H1 (cell line): ENCODE measurements around the gene THRB. TPM values are rescaled to one million over a fixed set of nuclear protein-coding genes. Genes with fewer than 3 reads are reported as not detected.

ENCODE experiments used
- CTCF ChIA-PET: fragments of 300-600 bp; sonication (Branson Sonifier 250); formaldehyde crosslinking; loops from one replicate; lab custom pipeline; 2021; ENCODE audit not compliant: partially characterized antibody; lab: Charles Lee
- POLR2A ChIA-PET: fragments of 300-600 bp; sonication (Branson Sonifier 250); formaldehyde crosslinking; loops from one replicate; lab custom pipeline; 2021; ENCODE audit warnings: inconsistent platforms; ENCODE audit not compliant: partially characterized antibody; lab: Charles Lee
- DNase-seq, 2 experiments: peaks; one replicate each; pipeline versions ENCODE4 v3.0.0 to v3.0.0-alpha.2; 2010 to 2022; ENCODE audit warnings: low spot score in 2 of 2, low read depth in 1 of 2, mixed read lengths in 1 of 2
- FAIRE-seq: peaks from 2 replicates; lab custom pipeline; 2011; peaks lifted over from hg19 to GRCh38; lab: Jason Lieb, UNC
- H2AFZ ChIP-seq: 2 replicates; pipeline ENCODE4 v1.8.1; 2012; ENCODE audit warnings: low read length, inconsistent platforms
- H2AK5ac ChIP-seq: 2 replicates; pipeline ENCODE4 v1.6.1; 2013; ENCODE audit warnings: low read depth, low read length
- H2BK120ac ChIP-seq: replicated peaks from 2 replicates; pipeline ENCODE3; 2013; ENCODE audit warnings: low read depth, low read length, inconsistent platforms
- H2BK12ac ChIP-seq: 2 replicates; pipeline ENCODE4 v1.6.1; 2013; ENCODE audit warnings: low read depth, low read length
- H2BK15ac ChIP-seq: 2 replicates; pipeline ENCODE4 v1.6.1; 2013; ENCODE audit warnings: low read length
- H2BK20ac ChIP-seq: 2 replicates; pipeline ENCODE4 v1.6.1; 2013; ENCODE audit warnings: low read length
- H2BK5ac ChIP-seq: 2 replicates; pipeline ENCODE4 v1.6.1; 2013; ENCODE audit warnings: low read depth, low read length
- H3K14ac ChIP-seq: 2 replicates; pipeline ENCODE4 v1.6.1; 2013; ENCODE audit warnings: inconsistent platforms; ENCODE audit not compliant: insufficient read length
- H3K18ac ChIP-seq: 2 replicates; pipeline ENCODE4 v1.6.1; 2013; ENCODE audit warnings: low read length; ENCODE audit errors: extremely low read depth
- H3K23ac ChIP-seq: 2 replicates; pipeline ENCODE4 v1.6.1; 2013; ENCODE audit warnings: inconsistent platforms; ENCODE audit not compliant: insufficient read length
- H3K23me2 ChIP-seq: 2 replicates; pipeline ENCODE4 v1.6.1; 2013; ENCODE audit warnings: low read depth, low read length
- H3K27ac ChIP-seq: 2 replicates; pipeline ENCODE4 v1.6.1; 2011; ENCODE audit warnings: low read depth, low read length, inconsistent platforms
- H3K27me3 ChIP-seq, 4 experiments: replicated peaks in 1 of 4; 1 replicate in 1 of 4; 2 replicates in 3 of 4; pipeline versions ENCODE4 v1.6.1 to v1.8.1; 2011 to 2013; ENCODE audit warnings: low read length in 3 of 4, mild to moderate bottlenecking in 3 of 4, inconsistent platforms in 2 of 4, mixed read lengths in 2 of 4, moderate library complexity in 1 of 4; ENCODE audit not compliant: control insufficient read depth in 3 of 4, insufficient read depth in 3 of 4; ENCODE audit errors: extremely low read depth in 1 of 4
- H3K36me3 ChIP-seq, 4 experiments: 2 replicates each; pipeline versions ENCODE4 v1.6.1 to v1.8.1; 2011 to 2013; ENCODE audit warnings: mild to moderate bottlenecking in 4 of 4, low read length in 3 of 4, moderate library complexity in 2 of 4, control low read depth in 1 of 4, inconsistent platforms in 1 of 4; ENCODE audit not compliant: insufficient read depth in 4 of 4, control insufficient read depth in 2 of 4
- H3K4ac ChIP-seq: replicated peaks from 2 replicates; pipeline ENCODE3; 2013; ENCODE audit warnings: low read length, low read depth, mixed read lengths, inconsistent platforms; ENCODE audit not compliant: insufficient read length
- H3K4me1 ChIP-seq, 4 experiments: replicated peaks in 1 of 4; 1 replicate in 1 of 4; 2 replicates in 3 of 4; pipeline versions ENCODE4 v1.6.1 to v1.8.1; 2011 to 2013; ENCODE audit warnings: low read length in 3 of 4, inconsistent platforms in 2 of 4, mixed read lengths in 1 of 4; ENCODE audit not compliant: insufficient read depth in 4 of 4, control insufficient read depth in 3 of 4
- H3K4me2 ChIP-seq, 2 experiments: 2 replicates each; pipeline versions ENCODE4 v1.6.1 to v1.8.1; 2011 to 2013; ENCODE audit warnings: low read depth in 2 of 2, low read length in 2 of 2, control low read depth in 1 of 2, inconsistent platforms in 1 of 2, mild to moderate bottlenecking in 1 of 2; ENCODE audit not compliant: insufficient read depth in 1 of 2
- H3K4me3 ChIP-seq, 4 experiments: fragments of 200-600, 300-600 bp in 1 of 4; sonication (generic), shearing (Covaris generic), sonication (Bioruptor Twin) in 1 of 4; 2 replicates each; pipeline versions ENCODE4 v1.5.1 to v1.8.1; 2011 to 2016; ENCODE audit warnings: low read length in 4 of 4, low read depth in 3 of 4, control low read depth in 2 of 4, inconsistent platforms in 2 of 4, mild to moderate bottlenecking in 2 of 4, mixed read lengths in 1 of 4, moderate library complexity in 1 of 4; ENCODE audit not compliant: insufficient read depth in 2 of 4; ENCODE audit errors: extremely low read depth in 1 of 4
- H3K56ac ChIP-seq: replicated peaks from 2 replicates; pipeline ENCODE3; 2013; ENCODE audit warnings: low read depth, mild to moderate bottlenecking, mixed read lengths, low read length, inconsistent platforms; ENCODE audit not compliant: insufficient read length
- H3K79me1 ChIP-seq: 2 replicates; pipeline ENCODE4 v1.6.1; 2013; ENCODE audit warnings: low read depth, low read length, control low read depth
- H3K79me2 ChIP-seq, 2 experiments: 2 replicates each; pipeline versions ENCODE4 v1.6.1 to v1.8.1; 2012 to 2013; ENCODE audit warnings: low read length in 2 of 2, mild to moderate bottlenecking in 2 of 2, inconsistent platforms in 1 of 2; ENCODE audit not compliant: insufficient read depth in 2 of 2, control insufficient read depth in 1 of 2
- H3K9ac ChIP-seq, 4 experiments: replicated peaks in 1 of 4; 1 replicate in 1 of 4; 2 replicates in 3 of 4; pipeline versions ENCODE4 v1.6.1 to v1.8.1; 2011 to 2013; ENCODE audit warnings: low read depth in 3 of 4, low read length in 3 of 4, control low read depth in 2 of 4, mild to moderate bottlenecking in 2 of 4, moderate library complexity in 2 of 4, inconsistent platforms in 1 of 4; ENCODE audit errors: extremely low read depth in 1 of 4
- H3K9me3 ChIP-seq, 2 experiments: 2 replicates each; pipeline versions ENCODE4 v1.6.1 to v1.8.1; 2012 to 2013; ENCODE audit warnings: mild to moderate bottlenecking in 2 of 2, moderate library complexity in 2 of 2, control low read depth in 1 of 2, inconsistent platforms in 1 of 2, low read depth in 1 of 2, low read length in 1 of 2, mixed read lengths in 1 of 2; ENCODE audit not compliant: insufficient read depth in 2 of 2
- H4K20me1 ChIP-seq, 2 experiments: replicated peaks in 1 of 2; 2 replicates each; pipeline versions ENCODE3 to v1.8.1; 2011 to 2013; ENCODE audit warnings: inconsistent platforms in 2 of 2, low read length in 2 of 2, mild to moderate bottlenecking in 1 of 2; ENCODE audit not compliant: insufficient read depth in 2 of 2, control insufficient read depth in 1 of 2
- H4K5ac ChIP-seq: 2 replicates; pipeline ENCODE4 v1.6.1; 2013; ENCODE audit warnings: low read length, low read depth, mixed read lengths, inconsistent platforms; ENCODE audit not compliant: insufficient read length
- H4K8ac ChIP-seq: 2 replicates; pipeline ENCODE4 v1.8.0; 2013; ENCODE audit warnings: mild to moderate bottlenecking, moderate library complexity, low read length, inconsistent platforms; ENCODE audit not compliant: insufficient read depth; ENCODE audit errors: extremely low read depth
- H4K91ac ChIP-seq: replicated peaks from 2 replicates; pipeline ENCODE3; 2013; ENCODE audit warnings: low read length, mixed read lengths, inconsistent platforms; ENCODE audit not compliant: insufficient read length
- BCL11A ChIP-seq, 2 experiments: IDR thresholded peaks; one replicate each; pipeline ENCODE4 v1.6.1; 2011; ENCODE audit warnings: low read depth in 2 of 2, low read length in 2 of 2, mild to moderate bottlenecking in 2 of 2
- POLR2A ChIP-seq, 2 experiments: IDR thresholded peaks; 1 replicate in 1 of 2; 2 replicates in 1 of 2; pipeline ENCODE4 v1.6.1; 2011; ENCODE audit warnings: low read depth in 2 of 2, low read length in 2 of 2, mild to moderate bottlenecking in 2 of 2; ENCODE audit errors: control extremely low read depth in 1 of 2
- WGBS, 2 experiments: shearing (Covaris generic) in 1 of 2; methylation state at CpG; one replicate each; pipeline versions ENCODE4 v1.1.6 to v1.1.7; 2013 to 2015; ENCODE audit warnings: low lambda C conversion rate in 2 of 2, mixed read lengths in 2 of 2, inconsistent platforms in 1 of 2, low coverage in 1 of 2, missing lambda C conversion rate in 1 of 2; ENCODE audit not compliant: insufficient replicate concordance in 2 of 2, insufficient coverage in 1 of 2, insufficient read length in 1 of 2; ENCODE audit errors: extremely low coverage in 1 of 2, missing lambda C conversion rate in 1 of 2; 5-methylcytosine and 5-hydroxymethylcytosine counted together
- polyA plus RNA-seq, 7 experiments: library from polyadenylated mRNA; depleted of rRNA in 3 of 7; stranded (reverse) in 5 of 7; unstranded in 2 of 7; fragments of >200 nt in 5 of 7; fragments of 200-250 nt in 2 of 7; gene quantifications; 1 replicate in 5 of 7; 2 replicates in 1 of 7; 4 replicates in 1 of 7; pipeline versions ENCODE4 v1.2.1 to v1.2.3, GENCODE V29; 2011 to 2013; ENCODE audit warnings: missing spikeins in 2 of 7, mixed read lengths in 2 of 7
- total RNA-seq: library from RNA; stranded (reverse); fragmentation: NEBNext Ultra II Directional; extraction: Animal tissue kit (Norgen Biotek cat#: 25700); gene quantifications from 2 replicates; pipeline ENCODE4 v1.2.1, GENCODE V29; 2021

The THRB gene
- total and polyA plus RNA-seq, 2 of the 8 experiments (the other 6 are each of a cell fraction or from before 2014, with no cell fraction given): 0.98 to 3.9 TPM

DNA sequence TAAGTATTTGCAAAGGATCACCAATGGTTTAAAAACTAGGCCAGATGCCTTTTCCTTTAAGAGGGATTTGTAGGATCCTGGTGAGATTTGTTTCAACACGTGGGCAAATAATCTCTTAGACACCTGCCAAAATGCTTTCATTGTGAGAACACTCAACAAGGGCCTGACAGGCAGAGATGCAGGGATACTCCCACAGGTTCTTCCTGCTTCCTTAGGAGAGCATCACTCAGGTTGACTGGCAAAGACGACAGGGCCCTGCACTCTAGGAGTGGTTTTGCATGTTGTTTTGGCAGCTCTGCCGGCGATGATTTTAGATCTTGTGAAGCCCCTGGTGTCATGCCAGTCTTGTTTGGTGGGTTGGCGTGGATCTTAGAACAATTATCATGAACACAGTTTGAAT, 365.1 kb downstream of the THRB start:
- no peak overlapping the region for H4K91ac ChIP-seq
- no peak overlapping the region for H3K9ac ChIP-seq
- no peak overlapping the region for H2AK5ac ChIP-seq
- H3K23me2 ChIP-seq: no peaks in the 10 kb centered on the region
- H2BK12ac ChIP-seq: no peak overlapping the region
- H3K18ac ChIP-seq: no peak overlapping the region
- DNase-seq (no peak), FAIRE-seq (no peak)
- no peak overlapping the region for H2BK120ac ChIP-seq
- no peak overlapping the region for H3K27ac ChIP-seq
- H4K20me1 ChIP-seq: no peaks in the 10 kb centered on the region
- no peak overlapping the region for H4K8ac ChIP-seq
- H2AFZ ChIP-seq: no peak overlapping the region
- H2BK5ac ChIP-seq: no peak overlapping the region
- H3K23ac ChIP-seq: no peak overlapping the region
- H2BK20ac ChIP-seq: no peak overlapping the region
- WGBS, 2 experiments: 91% methylated on average over 5 of the region's 5 CpGs; no CpG with 5 or more reads in 1 of the 2 experiments
- H3K79me1 ChIP-seq: no peaks in the 10 kb centered on the region
- no peak overlapping the region for H3K4ac ChIP-seq
- no peak overlapping the region for H3K14ac ChIP-seq
- no peak overlapping the region for H4K5ac ChIP-seq
- H3K79me2 ChIP-seq: no peaks in the 10 kb centered on the region
- ChIA-PET CTCF (interaction anchor here (1.1 to 1.3 kb wide), 2 partner anchors 19 to 56 kb away, joined by 3 read pairs; no protein-coding TSS in a partner anchor), POLR2A (no interaction called here)
- no peak overlapping the region for H3K4me3 ChIP-seq
- no peaks in the 10 kb centered on the region for H3K36me3 ChIP-seq
- no peaks in the 10 kb centered on the region for H3K9me3 ChIP-seq
- H3K4me1 ChIP-seq: no peaks in the 10 kb centered on the region
- TF ChIP-seq POLR2A (IDR thresholded peaks at IDR 0.05; ENCODE audit: control extremely low read depth in 1 of 2, low read depth in 2 of 2, low read length in 2 of 2) (no peak), BCL11A (IDR thresholded peaks at IDR 0.05; ENCODE audit: low read depth in 2 of 2, low read length in 2 of 2) (no peak)
- no peaks in the 10 kb centered on the region for H3K27me3 ChIP-seq
- no peak overlapping the region for H2BK15ac ChIP-seq
- no peak overlapping the region for H3K56ac ChIP-seq
- H3K4me2 ChIP-seq: no peak overlapping the region
